WI38 (cell line): ENCODE data around the gene SMIM35.

Experiments
- H3K4me3 ChIP-seq: 2 replicates; pipeline ENCODE4 v1.5.1; 2011; ENCODE audit warnings: low read depth, mild to moderate bottlenecking, control low read depth, low read length
- CTCF ChIP-seq: IDR thresholded peaks from 2 replicates; pipeline ENCODE4 v1.5.1; 2012; ENCODE audit warnings: low read depth, mild to moderate bottlenecking, control low read depth, low read length

SMIM35 gene

GRCh38 chr11:118117790-118118601 lies 31.2 kb upstream of the SMIM35 start:
- TF ChIP-seq CTCF: no peak

DNA sequence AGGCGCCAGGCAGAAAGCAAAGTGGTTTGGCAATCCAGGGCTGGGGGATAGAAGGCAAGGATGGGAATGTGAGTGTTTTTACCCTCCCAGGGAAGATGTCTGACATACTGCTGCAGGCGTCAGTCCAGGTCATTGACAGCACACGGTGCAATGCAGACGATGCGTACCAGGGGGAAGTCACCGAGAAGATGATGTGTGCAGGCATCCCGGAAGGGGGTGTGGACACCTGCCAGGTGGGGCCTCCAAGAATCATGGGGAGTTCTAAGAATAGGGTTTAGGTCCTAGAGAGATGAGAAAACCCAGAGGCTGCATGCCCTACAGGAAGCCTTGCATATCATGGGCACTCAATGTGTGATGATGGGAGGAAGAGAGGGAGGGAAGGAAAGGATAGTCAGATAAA lies 28.3 kb upstream of the SMIM35 start:
- TF ChIP-seq CTCF: no peak
- H3K4me3 ChIP-seq: no peak overlapping the region

More at GRCh38 chr11:118117790-118118601, 31.2 kb upstream of the SMIM35 start:
- no peak overlapping the region for H3K4me3 ChIP-seq

DNA sequence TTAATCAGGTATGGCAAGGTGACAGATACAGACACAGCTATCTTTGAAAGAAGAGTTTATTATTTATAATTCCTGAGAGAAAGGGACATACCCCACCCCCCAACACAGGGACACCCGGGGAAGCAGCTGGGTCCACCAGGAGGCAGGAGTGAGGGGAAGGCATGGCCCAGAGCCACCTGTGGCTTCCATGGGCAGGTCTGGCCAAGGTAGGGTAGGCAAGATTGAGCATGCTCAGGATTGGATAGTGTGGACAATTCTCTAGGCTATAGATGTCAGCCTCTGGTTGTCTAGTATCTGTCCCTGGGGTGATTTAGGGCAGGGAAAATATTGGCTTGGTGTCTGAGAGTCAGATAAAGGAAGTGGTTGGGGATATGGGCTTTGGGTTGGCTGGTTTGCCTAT lies 27.5 kb upstream of the SMIM35 start:
- TF ChIP-seq CTCF: no peak
- no peak overlapping the region for H3K4me3 ChIP-seq

- no peak overlapping the region for H3K4me3 ChIP-seq
- no peak for TF ChIP-seq CTCF
Observed at GRCh38 chr11:118112711-118113430, 26.1 kb upstream of the SMIM35 start.

DNA sequence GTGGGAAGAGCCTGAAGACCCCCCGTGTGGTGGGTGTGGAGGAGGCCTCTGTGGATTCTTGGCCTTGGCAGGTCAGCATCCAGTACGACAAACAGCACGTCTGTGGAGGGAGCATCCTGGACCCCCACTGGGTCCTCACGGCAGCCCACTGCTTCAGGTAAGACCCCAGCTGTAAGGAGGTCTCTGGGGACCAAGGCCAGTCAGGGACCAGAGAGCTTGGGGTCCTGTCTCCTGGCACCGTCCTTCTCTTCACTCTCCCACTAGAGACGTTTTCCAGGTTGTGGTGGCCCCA lies 24.9 kb upstream of the SMIM35 start:
- H3K4me3 ChIP-seq: no peak overlapping the region
- no peak for TF ChIP-seq CTCF

DNA sequence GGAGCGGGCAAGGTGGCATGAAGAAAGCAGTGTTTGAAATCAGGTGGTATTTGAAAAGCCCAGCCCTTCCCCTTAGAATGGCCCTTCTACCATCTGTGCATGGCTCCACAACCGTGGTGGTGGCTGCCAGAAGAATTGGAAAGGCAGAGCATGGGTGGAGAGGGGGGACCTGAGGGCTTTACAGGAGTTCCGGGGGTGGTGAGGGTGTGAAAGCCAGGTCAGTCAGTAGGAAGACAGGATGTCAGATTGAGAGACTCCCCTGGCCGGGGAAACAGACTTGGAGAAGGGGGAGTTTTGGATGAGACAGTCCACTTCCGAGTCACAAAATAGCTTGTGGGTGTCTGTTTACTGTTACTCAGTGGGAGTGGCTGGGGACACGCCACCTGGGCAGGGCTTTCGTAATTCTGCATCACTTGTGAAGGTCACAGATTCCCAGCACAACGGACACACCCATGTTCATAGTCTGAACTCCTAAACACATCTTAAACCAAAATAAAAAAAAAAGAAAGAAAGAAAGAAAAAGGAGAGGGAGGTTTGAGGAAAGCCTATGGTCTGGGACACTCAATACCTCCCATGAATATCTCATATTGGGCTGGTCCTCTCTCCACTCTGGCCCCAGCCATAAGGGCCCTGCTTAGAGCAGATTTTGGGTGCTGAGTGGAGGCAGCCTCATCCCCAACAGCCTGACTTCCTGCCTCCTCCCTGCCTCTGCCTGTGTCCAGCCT lies 24.4 kb upstream of the SMIM35 start:
- H3K4me3 ChIP-seq: no peak overlapping the region
- TF ChIP-seq CTCF: no peak

DNA sequence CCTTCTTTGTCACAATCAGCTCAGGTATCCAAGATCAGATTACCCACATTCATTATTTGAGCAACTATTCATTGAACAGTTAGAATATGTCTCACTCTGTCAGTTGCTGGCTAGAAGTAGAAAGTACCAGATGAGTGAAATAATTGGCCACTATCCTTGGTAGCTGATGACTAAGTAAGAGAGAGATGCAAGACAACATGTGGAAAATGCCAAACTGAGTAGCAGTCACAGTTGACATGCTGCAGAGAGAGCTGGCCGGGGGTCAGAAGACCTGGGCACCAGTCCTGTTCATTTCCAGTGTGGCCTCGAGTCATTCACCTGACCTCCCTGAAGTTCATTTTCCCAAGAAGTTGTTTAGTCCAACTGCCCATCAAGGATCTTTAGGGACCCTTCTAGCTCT lies 22.5 kb upstream of the SMIM35 start:
- no peak for TF ChIP-seq CTCF
- no peak overlapping the region for H3K4me3 ChIP-seq
